Upper lobe of right lung (tissue), 1 donor: Measurements from ENCODE around the gene SPHK2. TPM values are rescaled to one million over a fixed set of nuclear protein-coding genes. Genes with fewer than 3 reads are reported as not detected.

Experiments used
- ATAC-seq: fragments of 200-7000 bp; cut with Tn5 transposase; one replicate; pipeline ENCODE4 v1.9.1; 2020; ENCODE audit warnings: mild to moderate bottlenecking, moderate library complexity
- DNase-seq: peaks from one replicate; pipeline ENCODE4 v3.0.0-alpha.2; 2020
- H3K27ac ChIP-seq: fragments of 200-600 bp; one replicate; pipeline ENCODE4 v1.8.0; 2022
- H3K27me3 ChIP-seq: fragments of 200-600 bp; one replicate; pipeline ENCODE4 v1.8.0; 2022; ENCODE audit warnings: mild to moderate bottlenecking
- H3K36me3 ChIP-seq: fragments of 200-600 bp; one replicate; pipeline ENCODE4 v1.8.0; 2022
- H3K4me1 ChIP-seq: fragments of 200-600 bp; one replicate; pipeline ENCODE4 v1.8.0; 2022
- H3K4me3 ChIP-seq: fragments of 200-600 bp; one replicate; pipeline ENCODE4 v1.8.0; 2022; ENCODE audit warnings: mild to moderate bottlenecking
- H3K9me3 ChIP-seq: fragments of 200-600 bp; one replicate; pipeline ENCODE4 v1.8.0; 2022
- intact Hi-C: fragments of 100-400 bp; cut with DNase I; formaldehyde crosslinking; loops from one replicate; pipeline ENCODE4 v1.11.0; 2022
- total RNA-seq: library from RNA; stranded (reverse); fragmentation: NEBNext Ultra II Directional; extraction: Animal tissue kit (Norgen Biotek cat#: 25700); gene quantifications from one replicate; pipeline ENCODE4 v1.2.1, GENCODE V29; 2021
- TF ChIP-seq, protein P1 (sequence below): fragments of 200-600 bp; IDR thresholded peaks from one replicate; pipeline ENCODE4 v1.8.0; 2022; ENCODE audit warnings: antibody characterized with exemption
- donor health status: DM: no; HTN: yes; CAD: no; lungs with severe emphysema.

Gene SPHK2
- total RNA-seq, 1 donor from 2014 or later = 23.3 TPM

DNA sequence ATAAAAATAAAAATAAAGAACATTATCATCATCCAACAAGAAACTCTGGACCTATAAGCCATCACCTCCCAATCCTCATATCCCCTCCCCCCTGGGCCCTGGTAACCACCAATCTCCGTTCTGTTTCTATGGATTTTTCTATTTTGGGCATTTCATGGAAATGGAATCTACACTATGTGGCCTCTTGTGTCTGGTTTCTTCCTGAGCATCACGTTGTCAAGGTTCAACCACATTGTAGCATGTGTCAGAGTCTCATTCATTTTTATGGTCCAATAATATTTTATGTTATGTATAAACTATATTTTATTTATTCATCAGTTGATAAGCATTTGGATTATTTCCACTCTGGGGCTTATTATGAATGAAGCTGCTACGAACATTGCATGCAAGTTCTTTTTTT lies 40.4 kb upstream of the SPHK2 start:
- intact Hi-C loops = no loop called here
- no peak overlapping the region for H3K4me3 ChIP-seq
- H3K9me3 ChIP-seq = no peaks in the 10 kb centered on the region
- no peaks in the 10 kb centered on the region for H3K36me3 ChIP-seq
- TF ChIP-seq, protein P1, sequence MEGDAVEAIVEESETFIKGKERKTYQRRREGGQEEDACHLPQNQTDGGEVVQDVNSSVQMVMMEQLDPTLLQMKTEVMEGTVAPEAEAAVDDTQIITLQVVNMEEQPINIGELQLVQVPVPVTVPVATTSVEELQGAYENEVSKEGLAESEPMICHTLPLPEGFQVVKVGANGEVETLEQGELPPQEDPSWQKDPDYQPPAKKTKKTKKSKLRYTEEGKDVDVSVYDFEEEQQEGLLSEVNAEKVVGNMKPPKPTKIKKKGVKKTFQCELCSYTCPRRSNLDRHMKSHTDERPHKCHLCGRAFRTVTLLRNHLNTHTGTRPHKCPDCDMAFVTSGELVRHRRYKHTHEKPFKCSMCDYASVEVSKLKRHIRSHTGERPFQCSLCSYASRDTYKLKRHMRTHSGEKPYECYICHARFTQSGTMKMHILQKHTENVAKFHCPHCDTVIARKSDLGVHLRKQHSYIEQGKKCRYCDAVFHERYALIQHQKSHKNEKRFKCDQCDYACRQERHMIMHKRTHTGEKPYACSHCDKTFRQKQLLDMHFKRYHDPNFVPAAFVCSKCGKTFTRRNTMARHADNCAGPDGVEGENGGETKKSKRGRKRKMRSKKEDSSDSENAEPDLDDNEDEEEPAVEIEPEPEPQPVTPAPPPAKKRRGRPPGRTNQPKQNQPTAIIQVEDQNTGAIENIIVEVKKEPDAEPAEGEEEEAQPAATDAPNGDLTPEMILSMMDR = no peak
- H3K27me3 ChIP-seq = no peaks in the 10 kb centered on the region
- H3K4me1 ChIP-seq = peaks cover 8% of the 10 kb centered on the region
- DNase-seq (no peak), ATAC-seq (no peak)
- no peak overlapping the region for H3K27ac ChIP-seq

DNA sequence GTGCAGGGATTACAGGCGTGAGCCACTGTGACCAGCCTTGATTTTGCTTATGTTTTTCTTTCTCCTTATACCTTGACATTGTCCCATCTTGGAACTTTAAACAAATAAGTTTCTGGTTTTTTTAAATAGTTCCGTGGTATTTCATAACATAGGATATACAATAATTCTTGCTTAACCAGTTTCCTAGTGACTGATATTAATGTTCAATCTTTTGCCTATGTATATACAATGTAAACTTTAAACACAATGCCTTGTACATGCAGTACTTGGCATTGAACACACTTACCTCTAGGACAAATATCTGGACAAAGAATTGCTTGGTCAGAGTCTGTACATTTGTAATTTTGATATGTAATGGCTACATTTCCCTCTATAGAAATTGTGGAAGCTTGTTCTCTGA lies 37.1 kb upstream of the SPHK2 start:
- no peak overlapping the region for H3K27ac ChIP-seq
- ATAC-seq (no peak), DNase-seq (no peak)
- H3K4me1 ChIP-seq = peaks cover 8% of the 10 kb centered on the region
- no peaks in the 10 kb centered on the region for H3K36me3 ChIP-seq
- H3K4me3 ChIP-seq = no peak overlapping the region
- H3K27me3 ChIP-seq = no peaks in the 10 kb centered on the region
- no peaks in the 10 kb centered on the region for H3K9me3 ChIP-seq
- intact Hi-C loops = loop anchor here (10.0 kb wide), 1 partner anchor 87 kb away; no protein-coding TSS in a partner anchor
- TF ChIP-seq, protein P1 = no peak

DNA sequence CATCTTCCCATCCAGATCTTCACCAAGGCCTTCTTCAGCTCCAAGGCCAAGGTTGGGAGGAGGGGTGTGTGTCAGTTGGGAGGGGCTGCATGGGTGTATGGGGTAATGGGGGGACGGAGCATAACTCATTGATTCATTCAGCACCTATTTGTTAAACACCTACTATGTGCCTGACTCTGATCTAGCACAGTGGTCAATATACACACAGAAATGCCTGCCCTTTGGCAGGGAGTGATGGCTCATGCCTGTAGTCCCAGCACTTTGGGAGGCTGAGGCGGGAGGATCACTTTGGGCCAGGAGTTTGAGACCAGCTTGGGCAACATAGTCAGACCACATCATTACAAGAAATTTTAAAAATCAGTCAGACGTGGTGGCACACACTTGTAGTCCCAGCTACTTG lies 31.9 kb upstream of the SPHK2 start:
- no peak for ATAC-seq
- no peaks in the 10 kb centered on the region for H3K27me3 ChIP-seq

DNA sequence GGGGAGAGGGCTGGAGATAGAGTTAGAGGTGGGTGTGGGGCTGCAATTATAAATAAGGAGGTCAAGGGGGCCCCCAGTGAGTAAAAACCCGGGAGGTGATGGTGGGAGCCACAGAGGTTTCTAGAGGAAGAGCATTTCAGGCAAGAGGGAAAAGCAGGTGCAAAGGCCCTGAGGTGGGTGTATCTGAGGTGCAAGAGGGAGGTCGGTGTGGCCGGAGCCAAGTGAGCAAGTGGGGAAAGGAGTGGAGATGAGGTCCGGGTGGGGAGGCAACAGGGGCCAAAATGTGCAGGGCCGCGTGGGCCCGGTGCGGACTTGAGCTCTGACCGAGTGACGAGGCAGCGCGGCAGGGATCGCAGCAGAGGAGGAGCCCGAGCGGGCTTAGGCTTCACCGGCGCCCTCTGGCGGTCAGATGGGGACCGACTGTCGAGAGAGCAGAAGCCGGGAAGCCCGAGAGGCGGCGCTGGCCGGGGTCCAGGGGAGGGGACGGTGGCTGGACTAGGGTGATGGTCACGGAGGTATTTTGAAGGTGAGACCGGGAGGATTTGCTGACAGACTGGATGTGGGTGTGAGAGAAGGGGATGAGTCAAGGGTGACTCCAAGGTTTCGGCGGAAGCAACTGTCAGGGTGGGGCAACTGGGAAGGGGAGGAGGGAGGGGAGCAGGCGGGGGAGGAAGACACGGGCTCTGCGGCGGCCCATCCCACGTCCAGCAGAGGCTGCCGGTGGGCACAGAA lies 30.5 kb upstream of the SPHK2 start:
- peak; percentile 96 for DNase-seq
- Histone ChIP-seq H3K27me3 (no peaks in the 10 kb centered on the region), H3K4me3 (peak overlapping the region; percentile 39), H3K9me3 (no peaks in the 10 kb centered on the region), H3K36me3 (no peaks in the 10 kb centered on the region), H3K27ac (no peak overlapping the region), H3K4me1 (peaks cover 6% of the 10 kb centered on the region)
- TF ChIP-seq, protein P1 = peak; percentile 95
- peak; percentile 90 for ATAC-seq
- intact Hi-C loops = loop anchor here (10.0 kb wide), 1 partner anchor 94 kb away; no protein-coding TSS in a partner anchor

More for the DNA sequence above, 31.9 kb upstream of the SPHK2 start:
- H3K27ac ChIP-seq = no peak overlapping the region
- no peaks in the 10 kb centered on the region for H3K9me3 ChIP-seq
- no peak for DNase-seq
- intact Hi-C loops = loop anchor here (10.0 kb wide), 1 partner anchor 93 kb away; no protein-coding TSS in a partner anchor
- no peak overlapping the region for H3K4me3 ChIP-seq
- TF ChIP-seq, protein P1 = no peak
- no peaks in the 10 kb centered on the region for H3K36me3 ChIP-seq
- H3K4me1 ChIP-seq = peaks cover 8% of the 10 kb centered on the region

DNA sequence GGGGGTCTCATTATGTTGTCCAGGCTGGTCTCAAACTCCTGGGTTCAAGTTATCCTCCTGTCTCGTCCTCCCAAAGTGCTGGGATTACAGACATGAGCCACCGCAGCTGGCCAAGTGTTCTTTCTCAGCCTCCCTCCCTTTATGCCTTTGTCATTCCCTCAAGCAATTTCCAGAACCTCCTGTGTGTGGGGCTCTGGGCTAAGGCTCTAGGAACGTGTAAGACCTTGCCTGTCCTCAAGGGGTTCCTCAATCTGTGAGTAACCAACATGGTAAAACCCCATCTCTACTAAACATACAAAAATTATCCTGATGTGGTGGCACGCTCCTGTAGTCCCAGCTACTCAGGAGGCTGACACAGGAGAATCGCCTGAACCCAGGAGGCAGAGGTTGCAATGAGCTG lies 28.3 kb upstream of the SPHK2 start:
- Histone ChIP-seq H3K4me3 (no peak overlapping the region), H3K36me3 (no peaks in the 10 kb centered on the region), H3K27me3 (no peaks in the 10 kb centered on the region), H3K27ac (no peak overlapping the region), H3K9me3 (no peaks in the 10 kb centered on the region), H3K4me1 (no peaks in the 10 kb centered on the region)
- no peak for DNase-seq
- intact Hi-C loops = no loop called here
- ATAC-seq = no peak
- TF ChIP-seq, protein P1 = no peak
